Suppressor macrophage treated with lipopolysaccharide for 1 hour (primary cell): ENCODE measurements around the gene POM121.
"Not testable (repeated sequence)": the region's sequence is repeated elsewhere in the genome, so short reads cannot be mapped to it uniquely, and the experiment has no call there.

Experiments used
- DNase-seq, 3 donors: peaks; one replicate each; pipeline ENCODE4 v3.0.0-alpha.2; 2020 to 2022

POM121 gene

DNA sequence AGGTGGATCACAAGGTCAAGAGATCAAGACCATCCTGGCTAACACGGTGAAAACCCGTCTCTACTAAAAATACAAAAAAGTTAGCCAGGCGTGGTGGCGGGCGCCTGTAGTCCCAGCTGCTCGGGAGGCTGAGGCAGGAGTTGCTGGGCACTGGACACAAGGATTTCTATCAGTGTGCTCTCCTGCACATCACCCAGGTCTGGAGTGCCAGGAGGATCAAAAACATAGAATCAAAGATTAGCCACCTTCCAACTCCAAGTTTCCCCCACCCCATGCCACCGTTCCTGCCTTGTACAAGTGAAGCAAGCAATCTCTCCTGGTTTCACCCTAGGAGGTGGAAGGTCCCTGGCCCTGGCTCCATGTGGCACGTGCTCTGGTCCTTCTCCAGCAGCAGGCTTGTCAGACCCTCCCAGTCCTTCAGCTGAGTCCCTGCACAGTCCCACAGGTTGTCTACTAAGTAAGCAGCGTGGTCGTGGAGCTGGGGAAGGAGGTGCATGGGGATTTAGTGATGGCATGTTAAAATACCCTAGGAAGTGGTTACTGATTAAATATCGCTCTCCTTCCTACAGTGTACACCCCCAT lies 73.1 kb downstream of the POM121 start:
- not testable (repeated sequence) for DNase-seq
